ENCODE results near the gene ANO7. TPM values are rescaled to one million over a fixed set of nuclear protein-coding genes. Genes with fewer than 3 reads are reported as not detected.

ANO7 gene
- total RNA-seq, 3 donors from 2014 or later (not counting 1 experiment from before 2014, with no cell fraction given): 0.97 to 1.4 (median 1.1) TPM

DNA sequence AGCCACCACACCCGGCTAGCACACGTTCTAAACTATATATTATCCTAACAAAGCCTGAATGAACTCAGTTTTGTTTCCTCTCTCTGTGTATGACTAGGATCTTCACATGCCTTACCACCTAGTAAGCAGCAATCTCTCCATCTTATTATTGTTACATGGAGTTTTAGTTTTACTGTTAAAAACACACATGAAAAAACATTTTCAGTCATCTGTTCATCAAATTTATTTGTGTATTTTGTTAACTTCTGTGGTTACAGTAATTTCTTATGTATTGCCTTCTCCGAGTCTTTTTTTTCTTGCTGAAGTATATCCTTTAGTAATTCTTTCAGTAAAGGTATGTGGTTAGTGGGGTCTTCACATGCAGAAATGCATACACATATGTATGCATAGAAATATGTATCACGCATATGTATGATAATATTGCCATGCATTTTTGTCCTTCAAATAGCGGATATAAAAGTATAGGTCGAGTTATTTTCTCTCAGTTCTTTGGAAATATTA lies 31.4 kb downstream of the ANO7 start:
- no peaks in the 10 kb centered on the region for H3K36me3 Mint-ChIP-seq
- H3K4me3 ChIP-seq (ENCODE audit: low read length): no peak overlapping the region
- TF ChIP-seq, protein P1, sequence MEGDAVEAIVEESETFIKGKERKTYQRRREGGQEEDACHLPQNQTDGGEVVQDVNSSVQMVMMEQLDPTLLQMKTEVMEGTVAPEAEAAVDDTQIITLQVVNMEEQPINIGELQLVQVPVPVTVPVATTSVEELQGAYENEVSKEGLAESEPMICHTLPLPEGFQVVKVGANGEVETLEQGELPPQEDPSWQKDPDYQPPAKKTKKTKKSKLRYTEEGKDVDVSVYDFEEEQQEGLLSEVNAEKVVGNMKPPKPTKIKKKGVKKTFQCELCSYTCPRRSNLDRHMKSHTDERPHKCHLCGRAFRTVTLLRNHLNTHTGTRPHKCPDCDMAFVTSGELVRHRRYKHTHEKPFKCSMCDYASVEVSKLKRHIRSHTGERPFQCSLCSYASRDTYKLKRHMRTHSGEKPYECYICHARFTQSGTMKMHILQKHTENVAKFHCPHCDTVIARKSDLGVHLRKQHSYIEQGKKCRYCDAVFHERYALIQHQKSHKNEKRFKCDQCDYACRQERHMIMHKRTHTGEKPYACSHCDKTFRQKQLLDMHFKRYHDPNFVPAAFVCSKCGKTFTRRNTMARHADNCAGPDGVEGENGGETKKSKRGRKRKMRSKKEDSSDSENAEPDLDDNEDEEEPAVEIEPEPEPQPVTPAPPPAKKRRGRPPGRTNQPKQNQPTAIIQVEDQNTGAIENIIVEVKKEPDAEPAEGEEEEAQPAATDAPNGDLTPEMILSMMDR (IDR thresholded peaks at IDR 0.05): no peak
- ATAC-seq: no peak
- no peaks in the 10 kb centered on the region for H3K27me3 ChIP-seq (ENCODE audit: control insufficient read depth, insufficient read depth, low read length)
- H3K27ac ChIP-seq (ENCODE audit: low read length): no peak overlapping the region
- WGBS (ENCODE audit: insufficient coverage): 92% methylated on average over 5 of the region's 6 CpGs
- DNase-seq: no peak
- no peaks in the 10 kb centered on the region for H3K9me3 ChIP-seq (ENCODE audit: control insufficient read depth, insufficient read depth, low read length)
- intact Hi-C loops (cut with micrococcal nuclease): no loop called here
- peaks cover 12% of the 10 kb centered on the region for H3K4me1 ChIP-seq (ENCODE audit: control insufficient read depth, insufficient read depth, low read length)
- no peaks in the 10 kb centered on the region for H3K9me3 Mint-ChIP-seq
- peaks cover 12 to 16% of the 10 kb centered on the region in 2 donors for H3K4me1 Mint-ChIP-seq
- no peak overlapping the region for H3K27ac Mint-ChIP-seq
- no peaks in the 10 kb centered on the region for H3K36me3 ChIP-seq (ENCODE audit: control insufficient read depth, insufficient read depth, low read length)
- no peaks in the 10 kb centered on the region for H3K27me3 Mint-ChIP-seq (ENCODE audit: low read depth in 2 of 2)
- peak overlapping the region; percentile 95 for H3K4me3 Mint-ChIP-seq

DNA sequence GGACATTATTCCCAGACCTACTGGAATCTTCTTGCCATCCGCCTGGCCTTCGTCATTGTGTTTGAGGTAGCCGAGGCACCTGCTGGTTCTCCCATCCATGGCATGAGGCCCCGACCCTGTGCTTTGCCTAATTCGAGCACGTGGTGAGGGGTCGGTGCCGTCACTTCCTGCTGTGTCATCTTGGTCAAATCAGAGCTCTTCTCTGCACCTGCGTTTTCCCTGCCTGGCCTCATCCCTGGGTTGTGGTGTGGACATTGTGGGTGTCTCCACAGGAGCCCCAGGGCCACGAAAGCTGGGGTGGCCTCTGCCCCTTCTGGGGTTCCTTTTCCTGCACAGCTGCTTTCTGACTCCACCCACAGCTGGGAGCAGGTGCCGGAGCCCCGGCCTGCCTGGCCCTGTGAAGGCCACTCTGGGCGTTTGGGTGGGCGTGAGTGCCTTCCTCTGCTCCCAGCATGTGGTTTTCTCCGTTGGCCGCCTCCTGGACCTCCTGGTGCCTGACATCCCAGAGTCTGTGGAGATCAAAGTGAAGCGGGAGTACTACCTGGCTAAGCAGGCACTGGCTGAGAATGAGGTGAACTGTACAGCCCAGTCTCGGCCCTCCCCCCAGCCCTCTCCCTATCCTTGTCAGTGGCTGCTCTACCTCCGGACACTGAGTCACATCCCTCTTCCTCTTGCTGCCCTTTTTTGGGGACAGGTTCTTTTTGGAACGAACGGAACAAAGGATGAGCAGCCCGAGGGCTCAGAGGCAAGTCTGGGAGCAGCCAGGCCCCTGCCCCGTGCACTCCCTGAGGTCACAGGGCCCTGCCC lies 34.9 kb downstream of the ANO7 start:
- H3K4me1 ChIP-seq (ENCODE audit: control insufficient read depth, insufficient read depth, low read length): peaks cover 6% of the 10 kb centered on the region
- TF ChIP-seq, protein P1 (IDR thresholded peaks at IDR 0.05): no peak

DNA sequence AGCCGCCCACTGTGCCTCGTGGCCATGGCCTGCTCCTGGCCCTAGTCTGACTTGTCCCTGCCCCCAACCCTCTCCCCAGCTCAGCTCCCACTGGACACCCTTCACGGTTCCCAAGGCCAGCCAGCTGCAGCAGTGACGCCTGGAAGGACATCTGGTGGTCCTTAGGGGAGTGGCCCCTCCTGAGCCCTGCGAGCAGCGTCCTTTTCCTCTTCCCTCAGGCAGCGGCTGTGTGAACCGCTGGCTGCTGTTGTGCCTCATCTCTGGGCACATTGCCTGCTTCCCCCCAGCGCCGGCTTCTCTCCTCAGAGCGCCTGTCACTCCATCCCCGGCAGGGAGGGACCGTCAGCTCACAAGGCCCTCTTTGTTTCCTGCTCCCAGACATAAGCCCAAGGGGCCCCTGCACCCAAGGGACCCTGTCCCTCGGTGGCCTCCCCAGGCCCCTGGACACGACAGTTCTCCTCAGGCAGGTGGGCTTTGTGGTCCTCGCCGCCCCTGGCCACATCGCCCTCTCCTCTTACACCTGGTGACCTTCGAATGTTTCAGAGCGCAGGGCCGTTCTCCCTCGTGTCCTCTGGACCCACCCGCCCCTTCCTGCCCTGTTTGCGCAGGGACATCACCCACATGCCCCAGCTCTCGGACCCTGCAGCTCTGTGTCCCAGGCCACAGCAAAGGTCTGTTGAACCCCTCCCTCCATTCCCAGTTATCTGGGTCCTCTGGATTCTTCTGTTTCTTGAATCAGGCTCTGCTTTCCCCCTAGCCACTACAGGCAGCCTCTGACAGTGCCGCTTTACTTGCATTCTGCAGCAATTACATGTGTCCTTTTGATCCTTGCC lies 35.8 kb downstream of the ANO7 start:
- H3K36me3 Mint-ChIP-seq: no peaks in the 10 kb centered on the region
- H3K4me3 Mint-ChIP-seq: no peak overlapping the region
- Histone ChIP-seq H3K9me3 (ENCODE audit: control insufficient read depth, insufficient read depth, low read length) (no peaks in the 10 kb centered on the region), H3K27ac (ENCODE audit: low read length) (no peak overlapping the region), H3K27me3 (ENCODE audit: control insufficient read depth, insufficient read depth, low read length) (no peaks in the 10 kb centered on the region), H3K36me3 (ENCODE audit: control insufficient read depth, insufficient read depth, low read length) (peaks cover 22% of the 10 kb centered on the region), H3K4me3 (ENCODE audit: low read length) (no peak overlapping the region), H3K4me1 (ENCODE audit: control insufficient read depth, insufficient read depth, low read length) (no peaks in the 10 kb centered on the region)
- no peaks in the 10 kb centered on the region for H3K27me3 Mint-ChIP-seq (ENCODE audit: low read depth in 2 of 2)
- H3K9me3 Mint-ChIP-seq: no peaks in the 10 kb centered on the region
- no peak overlapping the region for H3K27ac Mint-ChIP-seq
- DNase-seq: no peak
- TF ChIP-seq, protein P1 (IDR thresholded peaks at IDR 0.05): no peak
- no peak for ATAC-seq
- WGBS (ENCODE audit: insufficient coverage): 77% methylated on average over 26 of the region's 26 CpGs
- intact Hi-C loops (cut with micrococcal nuclease): no loop called here
- H3K4me1 Mint-ChIP-seq: peaks cover 2 to 3% of the 10 kb centered on the region in 2 donors

More for the DNA sequence above, 34.9 kb downstream of the ANO7 start:
- Histone ChIP-seq H3K27ac (ENCODE audit: low read length) (no peak overlapping the region), H3K4me3 (ENCODE audit: low read length) (no peak overlapping the region), H3K27me3 (ENCODE audit: control insufficient read depth, insufficient read depth, low read length) (no peaks in the 10 kb centered on the region), H3K36me3 (ENCODE audit: control insufficient read depth, insufficient read depth, low read length) (peaks cover 15% of the 10 kb centered on the region), H3K9me3 (ENCODE audit: control insufficient read depth, insufficient read depth, low read length) (no peaks in the 10 kb centered on the region)
- Mint-ChIP-seq H3K27me3 (ENCODE audit: low read depth in 2 of 2) (no peaks in the 10 kb centered on the region), H3K4me1 (peaks cover 10 to 12% of the 10 kb centered on the region in 2 donors), H3K4me3 (no peak overlapping the region), H3K36me3 (no peaks in the 10 kb centered on the region), H3K27ac (no peak overlapping the region), H3K9me3 (no peaks in the 10 kb centered on the region)
- ATAC-seq: no peak
- intact Hi-C loops (cut with micrococcal nuclease): no loop called here
- 58% methylated on average over 23 of the region's 23 CpGs for WGBS (ENCODE audit: insufficient coverage)
- no peak for DNase-seq
